ENCODE results near the gene MTO1.
"Not testable (repeated sequence)": the region's sequence is repeated elsewhere in the genome, so short reads cannot be mapped to it uniquely, and the experiment has no call there.

The MTO1 gene

DNA sequence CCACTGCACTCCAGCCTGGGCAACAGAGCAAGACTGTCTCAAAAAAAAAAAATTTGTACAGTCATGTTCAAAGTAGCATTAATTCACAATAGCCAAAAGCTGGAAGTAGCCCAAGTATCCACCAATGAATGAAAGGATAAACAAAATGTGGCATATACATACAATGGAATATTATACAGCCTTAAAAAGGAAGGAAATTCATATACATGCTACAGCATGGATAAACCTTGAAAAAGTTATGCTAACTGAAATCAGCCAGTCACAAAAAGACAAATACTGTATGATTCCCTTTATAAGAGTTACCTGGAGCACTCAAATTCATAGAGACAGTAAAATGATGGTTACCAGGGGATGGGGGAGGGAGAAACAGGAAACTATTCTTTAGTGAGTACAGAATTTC, 43.6 kb downstream of the MTO1 start:
- no peak for DNase-seq (ENCODE audit: low read depth)

DNA sequence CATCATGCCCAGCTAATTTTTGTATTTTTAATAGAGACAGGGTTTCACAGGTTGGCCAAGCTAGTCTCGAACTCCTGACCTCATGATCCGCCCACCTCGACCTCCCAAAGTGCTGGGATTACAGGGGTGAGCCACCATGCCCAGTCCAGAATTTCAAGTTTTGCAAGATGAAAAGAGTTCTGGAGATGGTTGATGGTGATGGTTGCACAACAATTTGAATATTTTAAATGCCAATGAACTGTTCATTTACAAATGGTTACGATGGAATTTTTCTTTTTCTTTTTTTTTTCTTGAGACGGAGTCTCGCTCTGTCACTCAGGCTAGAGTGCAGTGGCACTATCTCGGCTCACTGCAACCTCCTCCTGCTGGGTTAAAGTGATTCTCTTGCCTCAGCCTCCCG, 44.2 kb downstream of the MTO1 start:
- peak; percentile 55 for DNase-seq (ENCODE audit: low read depth)

DNA sequence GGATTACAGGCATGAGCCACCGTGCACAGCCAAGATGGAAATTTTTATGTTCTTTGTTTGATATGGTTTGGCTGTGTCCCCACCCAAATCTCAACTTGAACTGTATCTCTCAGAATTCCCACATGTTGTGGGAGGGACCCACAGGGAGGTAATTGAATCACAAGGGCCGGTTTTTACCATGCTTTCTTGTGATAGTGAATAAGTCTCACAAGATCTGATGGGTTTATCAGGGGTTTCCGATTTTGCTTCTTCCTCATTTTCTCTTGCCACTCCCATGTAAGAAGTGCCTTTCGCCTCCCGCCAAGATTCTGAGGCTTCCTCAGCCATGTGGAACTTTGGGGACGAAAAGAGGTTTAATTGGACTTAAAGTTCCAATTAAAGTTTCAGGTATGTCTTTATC, 44.7 kb downstream of the MTO1 start:
- DNase-seq (ENCODE audit: low read depth), result no peak

DNA sequence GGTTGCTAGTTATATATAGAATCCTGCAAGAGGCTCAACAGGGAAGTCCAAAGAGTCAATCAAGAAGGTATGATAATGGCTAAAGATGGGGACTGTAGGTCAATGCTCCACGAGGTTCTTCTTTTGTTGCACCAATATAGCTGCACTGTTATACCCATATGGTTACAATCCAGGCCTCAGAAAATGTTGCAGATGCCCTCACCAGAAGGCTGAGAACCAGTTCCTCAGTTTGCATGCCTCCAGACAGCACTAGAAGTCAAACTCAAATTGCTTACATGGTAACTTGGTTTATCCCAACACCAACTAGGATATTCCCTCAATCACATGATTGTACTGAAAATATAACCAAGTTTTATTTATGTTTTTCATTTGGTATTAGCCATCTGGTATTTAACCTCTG, 47.2 kb downstream of the MTO1 start:
- no peak for DNase-seq (ENCODE audit: low read depth)

DNA sequence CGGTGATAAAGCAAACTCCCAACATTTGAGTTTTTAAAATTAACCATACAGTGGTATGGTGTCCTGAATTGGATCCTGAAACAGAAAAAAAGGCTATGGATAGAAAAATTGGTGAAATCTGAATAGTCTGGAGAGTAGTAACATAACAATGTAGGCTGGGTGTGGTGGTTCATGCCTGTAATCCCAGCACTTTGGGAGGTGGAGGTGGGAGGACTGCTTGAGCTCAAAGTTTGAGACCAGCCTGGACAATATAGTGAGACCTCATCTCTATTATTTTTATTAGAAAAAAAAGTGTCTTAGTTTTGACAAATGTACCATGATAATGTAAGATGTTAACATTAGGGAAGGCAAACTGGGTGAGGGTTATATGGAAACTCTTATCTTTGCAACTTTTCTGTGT, 48.3 kb downstream of the MTO1 start:
- no peak for DNase-seq (ENCODE audit: low read depth)

DNA sequence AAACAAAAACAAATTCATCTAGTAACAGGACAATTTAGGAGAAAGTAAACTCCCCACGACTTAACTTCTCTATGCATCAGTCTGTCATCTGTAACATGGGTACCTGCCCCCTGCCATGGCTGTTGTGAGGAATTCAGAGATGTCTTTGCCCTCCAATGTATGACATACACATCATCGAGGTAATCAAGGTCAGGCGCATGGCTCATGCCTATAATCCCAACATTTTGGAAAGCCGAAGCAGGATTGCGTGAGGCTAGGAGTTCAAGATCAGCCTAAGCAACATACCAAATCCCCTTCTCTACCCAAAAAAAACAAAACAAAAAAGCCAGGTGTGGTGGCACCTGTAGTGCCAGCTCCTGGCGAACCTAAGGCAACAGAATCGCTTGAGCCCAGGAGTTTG, 50.3 kb downstream of the MTO1 start:
- DNase-seq (ENCODE audit: low read depth), result no peak

DNA sequence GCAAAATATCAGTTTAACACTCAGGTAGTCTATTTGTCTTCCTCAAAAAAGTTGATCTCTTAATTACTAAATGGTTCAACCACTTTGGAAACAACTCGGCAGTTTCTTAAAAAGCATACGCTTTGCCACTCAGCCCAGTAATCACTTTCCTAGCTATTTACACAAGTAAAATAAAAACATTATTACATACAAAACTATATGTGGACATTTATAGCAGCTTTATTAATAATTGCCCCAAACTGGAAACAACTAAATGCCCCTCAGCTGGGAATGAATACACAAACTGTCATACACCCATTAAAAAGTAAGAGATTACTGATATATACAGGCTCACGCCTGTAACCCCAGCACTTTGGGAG, 51.9 kb downstream of the MTO1 start:
- peak; percentile 31 for DNase-seq (ENCODE audit: low read depth)

DNA sequence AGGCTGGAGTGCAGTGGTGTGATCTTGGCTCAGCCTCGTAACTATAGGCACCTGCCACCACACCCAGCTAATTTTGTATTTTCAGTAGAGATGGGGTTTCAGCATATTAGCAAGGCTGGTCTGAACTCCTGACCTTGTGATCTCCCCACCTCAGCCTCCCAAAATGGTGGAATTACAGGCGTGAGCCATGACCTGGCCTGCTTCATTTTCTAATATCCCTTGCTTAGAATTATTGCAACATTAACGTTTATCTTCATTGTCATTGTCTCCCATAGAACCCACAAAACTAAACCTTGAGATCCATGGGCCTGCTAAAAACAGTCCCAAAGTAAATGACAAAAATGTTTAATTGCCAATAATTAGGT, 53.2 kb downstream of the MTO1 start:
- DNase-seq (ENCODE audit: low read depth), result no peak

DNA sequence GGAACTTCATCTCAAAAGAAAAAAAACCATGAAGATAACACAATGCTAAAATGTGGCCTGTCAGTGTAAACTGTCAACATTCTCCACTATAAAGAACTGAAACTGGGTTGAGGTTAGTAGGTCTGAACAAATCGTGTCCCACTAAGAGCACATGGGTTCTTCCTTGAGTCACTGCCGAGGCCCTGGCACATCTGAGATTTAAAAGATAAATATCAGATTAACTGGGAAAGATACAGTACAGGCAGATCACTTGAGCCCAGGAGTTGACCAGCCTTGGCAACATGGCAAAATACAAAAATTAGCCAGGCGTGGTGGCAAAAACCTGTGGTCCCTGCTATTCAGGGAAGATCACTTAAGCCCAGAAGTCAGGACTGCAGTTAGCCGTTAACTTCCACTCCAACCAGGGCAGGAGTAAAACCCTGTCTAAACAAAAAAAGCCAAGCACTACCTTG, 53.7 kb downstream of the MTO1 start:
- DNase-seq (ENCODE audit: low read depth), result no peak

DNA sequence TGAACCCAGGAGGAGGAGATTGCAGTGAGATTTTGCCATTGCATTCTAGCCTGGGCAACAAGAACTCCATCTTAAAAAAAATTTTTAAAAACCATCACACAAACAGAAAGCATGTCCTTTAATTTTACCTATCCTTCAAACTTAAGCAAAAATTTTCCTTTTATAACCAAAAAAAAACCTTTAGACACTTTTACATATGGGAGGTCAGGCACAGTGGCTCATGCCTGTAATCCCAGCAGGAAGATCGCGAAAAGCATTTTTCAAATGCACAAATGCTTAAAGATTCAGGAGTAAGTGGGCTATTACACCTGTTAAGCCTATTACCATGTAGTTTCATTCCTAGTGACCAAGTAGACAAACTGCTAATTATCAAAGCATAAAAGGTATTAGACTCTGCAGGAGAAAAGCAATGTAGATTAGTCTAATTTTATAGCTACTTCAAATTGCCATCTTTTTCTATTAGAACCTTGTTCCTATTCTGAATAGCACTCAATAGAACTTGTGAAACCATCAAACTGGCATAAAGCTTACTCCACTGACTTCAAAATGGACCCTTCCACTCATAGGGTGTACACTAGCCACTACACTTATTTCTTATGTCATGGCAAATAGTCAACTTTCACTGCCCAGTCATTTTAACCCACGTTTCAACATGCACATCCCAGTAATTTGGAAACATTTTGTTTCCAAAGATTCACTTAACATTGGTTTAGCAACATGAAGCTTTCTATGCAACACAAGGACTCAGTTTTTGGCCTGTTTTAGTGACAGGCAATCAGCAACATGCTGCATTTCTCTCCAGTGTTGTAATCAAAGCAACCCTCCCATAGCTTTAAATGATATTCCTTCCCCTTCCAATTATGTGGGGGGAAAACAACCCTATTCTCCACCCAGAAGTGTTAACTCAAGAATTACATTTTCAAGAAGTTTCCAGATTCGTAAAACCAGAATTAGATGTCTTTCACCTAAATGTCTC, 55.3 kb downstream of the MTO1 start:
- no peak for DNase-seq (ENCODE audit: low read depth)

DNA sequence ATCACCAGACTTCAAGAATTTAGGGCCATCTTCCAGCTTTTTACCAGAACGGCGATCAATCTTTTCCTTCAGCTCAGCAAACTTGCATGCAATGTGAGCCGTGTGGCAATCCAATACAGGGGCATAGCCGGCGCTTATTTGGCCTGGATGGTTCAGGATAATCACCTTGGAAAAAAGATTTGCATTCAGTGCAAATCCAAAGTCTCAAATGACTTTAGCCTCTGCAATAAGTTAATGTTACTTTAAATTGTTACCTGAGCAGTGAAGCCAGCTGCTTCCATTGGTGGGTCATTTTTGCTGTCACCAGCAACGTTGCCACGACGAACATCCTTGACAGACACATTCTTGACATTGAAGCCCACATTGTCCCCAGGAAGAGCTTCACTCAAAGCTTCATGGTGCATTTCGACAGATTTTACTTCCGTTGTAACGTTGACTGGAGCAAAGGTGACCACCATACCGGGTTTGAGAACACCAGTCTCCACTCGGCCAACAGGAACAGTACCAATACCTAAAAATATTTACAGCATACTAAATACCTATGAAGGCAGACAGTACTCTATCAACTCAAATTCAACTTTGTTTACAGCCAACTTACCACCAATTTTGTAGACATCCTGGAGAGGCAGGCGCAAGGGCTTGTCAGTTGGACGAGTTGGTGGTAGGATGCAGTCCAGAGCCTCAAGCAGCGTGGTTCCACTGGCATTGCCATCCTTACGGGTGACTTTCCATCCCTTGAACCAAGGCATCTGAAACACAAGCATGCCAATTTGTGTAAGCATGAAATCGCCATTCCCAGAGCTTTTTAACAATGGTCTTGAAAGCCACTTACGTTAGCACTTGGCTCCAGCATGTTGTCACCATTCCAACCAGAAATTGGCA, 56.8 kb downstream of the MTO1 start:
- DNase-seq (ENCODE audit: low read depth), result not testable (repeated sequence)

DNA sequence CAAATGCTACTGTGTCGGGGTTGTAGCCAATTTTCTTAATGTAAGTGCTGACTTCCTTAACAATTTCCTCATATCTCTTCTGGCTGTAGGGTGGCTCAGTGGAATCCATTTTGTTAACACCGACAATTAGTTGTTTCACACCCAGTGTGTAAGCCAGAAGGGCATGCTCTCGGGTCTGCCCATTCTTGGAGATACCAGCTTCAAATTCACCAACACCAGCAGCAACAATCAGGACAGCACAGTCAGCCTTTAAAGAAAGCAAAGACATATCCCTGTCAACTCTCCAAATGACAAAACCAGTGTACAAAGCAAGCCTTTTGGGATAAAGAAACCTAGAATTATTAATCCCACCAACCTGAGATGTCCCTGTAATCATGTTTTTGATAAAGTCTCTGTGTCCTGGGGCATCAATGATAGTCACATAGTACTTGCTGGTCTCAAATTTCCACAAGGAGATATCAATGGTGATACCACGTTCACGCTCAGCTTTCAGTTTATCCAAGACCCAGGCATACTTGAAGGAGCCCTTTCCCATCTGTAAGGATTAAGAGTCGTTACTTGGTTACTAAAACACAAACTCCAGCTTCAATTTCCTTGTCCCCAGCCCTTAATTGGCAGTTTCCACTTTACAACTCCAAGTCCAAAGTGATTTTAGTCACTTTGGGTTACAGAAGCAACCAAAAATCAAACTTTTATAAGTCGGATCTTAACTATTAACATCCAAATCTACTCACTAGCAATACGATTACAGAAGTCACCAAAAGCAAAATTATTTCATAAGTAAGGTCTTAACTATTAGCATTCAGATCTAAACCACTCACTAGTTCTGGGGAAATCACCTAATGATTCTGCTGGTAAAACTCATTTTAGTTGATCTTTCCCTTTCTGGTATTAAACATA, 57.7 kb downstream of the MTO1 start:
- not testable (repeated sequence) for DNase-seq (ENCODE audit: low read depth)

DNA sequence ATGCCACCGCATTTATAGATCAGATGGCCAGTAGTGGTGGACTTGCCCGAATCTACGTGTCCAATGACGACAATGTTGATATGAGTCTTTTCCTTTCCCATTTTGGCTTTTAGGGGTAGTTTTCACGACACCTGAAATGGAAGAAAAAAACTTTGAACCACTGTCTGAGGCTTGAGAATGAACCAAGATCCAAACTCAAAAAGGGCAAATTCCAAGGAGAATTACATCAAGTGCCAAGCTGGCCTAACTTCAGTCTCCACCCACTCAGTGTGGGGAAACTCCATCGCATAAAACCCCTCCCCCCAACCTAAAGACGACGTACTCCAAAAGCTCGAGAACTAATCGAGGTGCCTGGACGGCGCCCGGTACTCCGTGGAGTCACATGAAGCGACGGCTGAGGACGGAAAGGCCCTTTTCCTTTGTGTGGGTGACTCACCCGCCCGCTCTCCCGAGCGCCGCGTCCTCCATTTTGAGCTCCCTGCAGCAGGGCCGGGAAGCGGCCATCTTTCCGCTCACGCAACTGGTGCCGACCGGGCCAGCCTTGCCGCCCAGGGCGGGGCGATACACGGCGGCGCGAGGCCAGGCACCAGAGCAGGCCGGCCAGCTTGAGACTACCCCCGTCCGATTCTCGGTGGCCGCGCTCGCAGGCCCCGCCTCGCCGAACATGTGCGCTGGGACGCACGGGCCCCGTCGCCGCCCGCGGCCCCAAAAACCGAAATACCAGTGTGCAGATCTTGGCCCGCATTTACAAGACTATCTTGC, 58.6 kb downstream of the MTO1 start:
- peak; percentile 81 for DNase-seq (ENCODE audit: low read depth)

DNA sequence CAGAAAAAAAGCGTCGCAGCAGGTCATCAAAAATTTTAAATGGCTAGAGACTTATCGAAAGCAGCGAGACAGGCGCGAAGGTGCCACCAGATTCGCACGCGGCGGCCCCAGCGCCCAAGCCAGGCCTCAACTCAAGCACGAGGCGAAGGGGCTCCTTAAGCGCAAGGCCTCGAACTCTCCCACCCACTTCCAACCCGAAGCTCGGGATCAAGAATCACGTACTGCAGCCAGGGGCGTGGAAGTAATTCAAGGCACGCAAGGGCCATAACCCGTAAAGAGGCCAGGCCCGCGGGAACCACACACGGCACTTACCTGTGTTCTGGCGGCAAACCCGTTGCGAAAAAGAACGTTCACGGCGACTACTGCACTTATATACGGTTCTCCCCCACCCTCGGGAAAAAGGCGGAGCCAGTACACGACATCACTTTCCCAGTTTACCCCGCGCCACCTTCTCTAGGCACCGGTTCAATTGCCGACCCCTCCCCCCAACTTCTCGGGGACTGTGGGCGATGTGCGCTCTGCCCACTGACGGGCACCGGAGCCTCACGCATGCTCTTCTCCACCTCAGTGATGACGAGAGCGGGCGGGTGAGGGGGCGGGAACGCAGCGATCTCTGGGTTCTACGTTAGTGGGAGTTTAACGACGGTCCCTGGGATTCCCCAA, 59.3 kb downstream of the MTO1 start, which contains the start of gene EEF1A1:
Gene EEF1A1, minus strand, starts transcription at position 345 of the 663 bp plus-strand sequence. CDS start 1,006 bp downstream, outside the sequence.
- peak; percentile 100 for DNase-seq (ENCODE audit: low read depth)

DNA sequence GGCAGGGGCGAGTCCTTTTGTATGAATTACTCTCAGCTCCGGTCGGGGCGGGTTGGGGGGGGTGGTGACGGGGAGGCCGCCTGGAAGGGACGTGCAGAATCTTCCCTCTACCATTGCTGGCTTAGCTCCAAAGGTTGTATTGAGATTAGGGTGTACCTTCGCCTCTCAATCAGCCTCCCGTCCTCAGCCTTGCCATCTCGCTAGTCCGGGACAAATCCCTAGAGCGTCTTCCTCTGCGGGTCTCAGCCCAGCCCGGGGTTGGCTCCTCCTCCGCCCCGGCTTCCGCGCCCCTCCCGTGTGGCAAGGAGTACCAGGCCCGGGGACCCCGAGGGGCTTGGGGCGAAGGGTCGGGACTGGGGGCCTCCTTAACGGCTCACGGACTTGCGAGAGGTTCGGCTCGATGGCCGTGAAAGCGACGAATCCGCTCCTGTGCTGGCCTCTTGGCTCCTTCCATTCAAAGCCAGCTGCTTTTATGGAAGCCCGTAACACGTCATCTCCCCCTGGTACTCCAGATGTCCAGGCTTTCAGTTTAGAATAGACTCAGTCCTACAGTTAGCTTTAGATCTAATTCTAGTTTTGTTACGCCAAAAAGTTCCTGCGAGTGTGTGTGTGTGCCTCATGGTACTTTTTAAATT, 59.9 kb downstream of the MTO1 start:
- DNase-seq (ENCODE audit: low read depth), result peak; percentile 85

DNA sequence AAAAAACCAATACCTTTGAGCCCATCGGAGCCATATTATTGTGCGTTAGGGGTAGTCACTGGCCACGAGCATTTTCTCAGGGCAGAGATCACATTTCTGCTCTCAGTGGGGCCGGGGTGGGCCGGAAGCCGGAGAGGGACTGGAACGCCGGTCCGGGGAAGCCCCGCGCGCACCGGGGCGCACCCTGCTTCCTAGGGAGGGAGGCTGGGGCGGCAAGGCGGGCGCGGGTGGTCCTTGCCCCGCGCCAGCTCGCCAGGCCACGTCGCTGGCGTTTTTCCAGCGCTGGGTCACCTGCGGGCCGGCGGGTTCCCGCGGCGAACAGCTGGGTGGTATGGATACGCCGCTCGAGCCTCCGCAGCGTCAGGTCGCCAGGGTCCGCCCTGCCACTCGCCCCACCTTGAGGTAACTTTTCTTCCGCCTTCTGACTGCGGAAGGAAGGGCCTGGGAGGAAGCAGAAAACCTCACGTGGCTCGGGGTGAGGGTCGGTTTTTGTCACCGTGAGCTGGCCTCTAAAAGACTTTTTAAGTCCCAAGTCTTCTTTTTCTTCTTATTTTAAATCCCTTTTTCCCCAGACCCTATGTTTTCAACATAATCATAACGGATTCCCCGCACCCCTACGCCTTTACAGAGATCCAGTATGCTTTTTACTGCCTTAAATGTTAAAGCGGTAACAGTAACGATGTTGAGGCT, 62.0 kb downstream of the MTO1 start:
- DNase-seq (ENCODE audit: low read depth), result peak; percentile 30

DNA sequence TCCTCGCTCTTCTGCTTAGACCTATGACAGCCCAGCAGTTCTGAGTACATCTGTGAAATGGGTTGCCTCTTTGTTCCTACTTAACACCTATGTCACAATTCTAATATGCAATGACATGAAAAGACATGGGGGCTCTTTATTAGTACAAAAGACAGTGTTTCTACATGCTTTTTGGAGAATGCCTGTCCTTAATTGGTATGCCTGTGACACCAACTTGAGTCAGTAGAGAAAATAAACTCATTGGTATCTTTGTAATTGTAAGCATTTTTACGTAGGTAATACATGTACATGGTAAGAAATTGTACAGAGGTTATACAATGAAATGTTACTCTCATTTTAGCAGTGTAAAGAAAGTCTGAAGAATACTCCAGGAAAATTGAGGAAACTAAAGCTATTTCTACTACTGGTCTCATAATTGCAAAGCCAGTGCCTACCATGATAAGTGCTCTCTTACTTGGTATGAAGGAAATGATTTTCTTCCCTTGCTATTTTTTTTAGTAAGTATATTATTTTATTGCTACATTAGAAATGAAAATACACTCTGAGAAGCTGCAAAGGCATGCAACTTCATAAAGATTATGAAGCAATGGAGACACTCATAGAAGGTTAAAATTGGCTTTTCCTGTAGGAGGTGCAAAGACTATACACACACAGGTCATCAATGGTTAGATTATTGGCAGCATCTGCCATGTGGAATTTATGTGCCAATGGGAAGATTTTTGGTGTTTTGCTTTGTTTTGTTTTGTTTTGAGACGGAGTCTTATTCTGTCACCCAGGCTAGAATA, 64.2 kb downstream of the MTO1 start:
- DNase-seq (ENCODE audit: low read depth), result no peak

DNA sequence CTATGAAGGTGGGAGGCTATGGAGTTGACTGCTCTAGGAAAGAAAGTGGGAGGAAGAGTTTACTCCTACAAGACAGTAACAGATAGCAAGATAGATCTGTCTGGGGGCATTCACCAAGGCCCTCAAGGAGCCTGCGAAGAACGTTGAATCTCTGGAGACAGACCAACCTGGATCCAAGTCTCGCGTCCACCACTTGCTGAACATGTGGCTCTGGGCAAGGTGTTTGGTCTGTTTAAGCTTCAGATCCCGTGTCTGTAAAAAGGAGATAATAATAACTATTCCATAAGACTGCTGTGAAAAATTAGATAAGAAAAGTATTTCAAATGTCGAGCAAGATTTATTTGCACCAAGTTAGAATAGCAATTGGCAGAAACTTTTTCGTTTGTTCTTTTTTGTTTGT, 67.4 kb downstream of the MTO1 start:
- DNase-seq (ENCODE audit: low read depth), result no peak

DNA sequence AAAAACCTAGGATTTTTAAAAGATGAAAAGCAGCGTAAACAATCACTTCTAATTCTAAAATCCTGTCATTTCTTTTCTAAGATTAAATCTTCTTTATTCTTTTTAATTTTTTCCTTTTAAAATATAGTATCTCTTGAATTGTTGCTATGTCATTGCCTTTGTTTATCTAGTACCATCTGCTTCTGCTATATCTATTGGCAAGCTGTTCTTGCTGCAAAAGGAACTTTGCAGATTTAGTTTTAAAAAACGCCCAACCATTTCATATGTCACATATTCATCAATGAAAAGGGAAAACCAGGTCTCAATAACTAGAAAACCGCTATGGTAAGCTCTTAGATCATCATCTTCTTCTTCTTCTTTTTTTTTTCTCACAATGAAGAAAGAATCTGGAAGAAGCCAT, 70.8 kb downstream of the MTO1 start:
- DNase-seq (ENCODE audit: low read depth), result no peak
